Pancreas (tissue), 10 donors: ENCODE data around the gene IFIT1. TPM values are rescaled to one million over a fixed set of nuclear protein-coding genes. Genes with fewer than 3 reads are reported as not detected.
A peak's percentile ranks its signal among the peaks of the same experiment; 100 is the strongest.

Experiments
- ATAC-seq, 4 donors: fragments of 200-7000 bp; cut with Tn5 transposase; one replicate each; pipeline versions ENCODE4 v1.8.0 to v1.9.1; 2020; ENCODE audit warnings: mild to moderate bottlenecking in 4 of 4, moderate library complexity in 4 of 4
- DNase-seq, 6 donors: peaks; one replicate each; pipeline ENCODE4 v3.0.0-alpha.2; 2020
- FAIRE-seq: peaks from 2 replicates; lab custom pipeline; 2012; peaks lifted over from hg19 to GRCh38; lab: Jason Lieb, UNC
- H3K27ac ChIP-seq, 4 donors: fragments of 200-600 bp; sonication (generic); 1 replicate in 3 of 4; 2 replicates in 1 of 4; pipeline versions ENCODE4 v1.5.0 to v1.8.0; 2020
- H3K27me3 ChIP-seq, 4 donors: fragments of 200-600 bp; one replicate each; pipeline ENCODE4 v1.8.0; 2021
- H3K36me3 ChIP-seq, 3 donors: fragments of 200-600 bp; sonication (generic) in 1 of 3; one replicate each; pipeline versions ENCODE4 v1.5.0 to v1.8.0; 2020 to 2021
- H3K4me1 ChIP-seq, 3 donors: fragments of 200-600 bp; one replicate each; pipeline ENCODE4 v1.8.0; 2021
- H3K4me3 ChIP-seq, 4 donors: fragments of 200-600 bp; sonication (generic) in 2 of 4; one replicate each; pipeline versions ENCODE4 v1.5.0 to v1.8.0; 2020 to 2021
- H3K9me3 ChIP-seq, 4 donors: fragments of 200-600 bp; one replicate each; pipeline ENCODE4 v1.8.0; 2021
- WGBS, 2 donors: extraction: QIAGEN DNeasy Blood & Tissue Kit; methylation state at CpG; one replicate each; pipeline ENCODE4 v1.1.7; 2013; 5-methylcytosine and 5-hydroxymethylcytosine counted together
- intact Hi-C, 3 donors: fragments of 100-400 bp; cut with DNase I; formaldehyde crosslinking; loops; one replicate each; pipeline versions ENCODE4 v1.11.1 to v1.14.2; 2022
- polyA plus RNA-seq, 2 donors: library from polyadenylated mRNA; stranded (reverse); fragments of 200-250 nt; gene quantifications; one replicate each; pipeline ENCODE4 v1.2.3, GENCODE V29; 2013
- total RNA-seq, 6 donors: library from RNA; stranded (reverse); fragmentation: NEBNext Ultra II Directional in 4 of 6; extraction: Animal tissue kit (Norgen Biotek cat#: 25700) in 4 of 6; gene quantifications; one replicate each; pipeline versions ENCODE4 v1.2.1 to v1.2.4, GENCODE V29; 2021 to 2023
- TF ChIP-seq, protein P1 (sequence below), 4 donors: fragments of 200-600 bp; sonication (generic) in 3 of 4; IDR thresholded peaks; one replicate each; pipeline versions ENCODE4 v1.5.0 to v1.8.0; 2021; ENCODE audit warnings: antibody characterized with exemption in 4 of 4
- donor health status: healthy with polysubstance abuse.
- donor health status: DM: no; HTN: no; CAD: no; lungs with moderate emphysema.
- donor health status: DM: no; HTN: no; CAD: no.
- donor health status: control.
- donor health status: control.
- donor health status: Bipolar disorder and iron deficiency.
- donor health status: DM: yes; HTN: yes; CAD: no.
- donor health status: DM: no; HTN: no; CAD: no.
- donor health status: DM: no; HTN: no; CAD: no.
- donor health status: DM: yes; HTN: yes; CAD: no.

The IFIT1 gene
- total RNA-seq = 1 to 10 TPM; 2.4 to 9.3 (median 3.8) TPM
- 10 to 100 TPM in 1 of 2 donors, 1 to 10 TPM in 1; 4.0 to 11.4 TPM for polyA plus RNA-seq

- peak within 1 kb of the TSS; percentile 30 to 79 (median 66) for H3K27ac ChIP-seq
- intact Hi-C loops = no loop called here
- peak within 1 kb of the TSS; percentile 20 to 47 (median 25) for H3K4me3 ChIP-seq
- TF ChIP-seq, protein P1, sequence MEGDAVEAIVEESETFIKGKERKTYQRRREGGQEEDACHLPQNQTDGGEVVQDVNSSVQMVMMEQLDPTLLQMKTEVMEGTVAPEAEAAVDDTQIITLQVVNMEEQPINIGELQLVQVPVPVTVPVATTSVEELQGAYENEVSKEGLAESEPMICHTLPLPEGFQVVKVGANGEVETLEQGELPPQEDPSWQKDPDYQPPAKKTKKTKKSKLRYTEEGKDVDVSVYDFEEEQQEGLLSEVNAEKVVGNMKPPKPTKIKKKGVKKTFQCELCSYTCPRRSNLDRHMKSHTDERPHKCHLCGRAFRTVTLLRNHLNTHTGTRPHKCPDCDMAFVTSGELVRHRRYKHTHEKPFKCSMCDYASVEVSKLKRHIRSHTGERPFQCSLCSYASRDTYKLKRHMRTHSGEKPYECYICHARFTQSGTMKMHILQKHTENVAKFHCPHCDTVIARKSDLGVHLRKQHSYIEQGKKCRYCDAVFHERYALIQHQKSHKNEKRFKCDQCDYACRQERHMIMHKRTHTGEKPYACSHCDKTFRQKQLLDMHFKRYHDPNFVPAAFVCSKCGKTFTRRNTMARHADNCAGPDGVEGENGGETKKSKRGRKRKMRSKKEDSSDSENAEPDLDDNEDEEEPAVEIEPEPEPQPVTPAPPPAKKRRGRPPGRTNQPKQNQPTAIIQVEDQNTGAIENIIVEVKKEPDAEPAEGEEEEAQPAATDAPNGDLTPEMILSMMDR (IDR thresholded peaks at IDR 0.05) = no peak
- WGBS, 2 donors = 3 to 4% methylated on average over 8 of the region's 8 CpGs
- ATAC-seq (peak; percentile 92 to 96 (median 96)), DNase-seq (peak in 3 of 6 donors; percentile 38 to 70 (median 60)), FAIRE-seq (peak; percentile 86)
- H3K36me3 ChIP-seq = no peaks in the 10 kb centered on the region
- H3K27me3 ChIP-seq = no peaks in the 10 kb centered on the region
- no peaks in the 10 kb centered on the region for H3K9me3 ChIP-seq
- H3K4me1 ChIP-seq = peaks cover 0 to 18% (median 6%) of the 10 kb centered on the region in 3 donors
Observed at GRCh38 chr10:89391907-89392756, at the start of gene IFIT1. IFIT1 (plus strand) TSS chr10:89392623; CDS start chr10:89392713, 90 bp downstream.

GRCh38 chr10:89343089-89343767, 49.2 kb upstream of the IFIT1 start:
- intact Hi-C loops = no loop called here
- H3K27ac ChIP-seq = no peak overlapping the region
- FAIRE-seq (no peak), DNase-seq (no peak), ATAC-seq (no peak)
- WGBS, 2 donors = 92% methylated on average over 5 of the region's 5 CpGs
- TF ChIP-seq, protein P1 (IDR thresholded peaks at IDR 0.05) = no peak
- H3K36me3 ChIP-seq = peaks cover 0 to 4% (median 0%) of the 10 kb centered on the region in 3 donors
- no peaks in the 10 kb centered on the region for H3K4me1 ChIP-seq
- H3K4me3 ChIP-seq = no peak overlapping the region
- no peaks in the 10 kb centered on the region for H3K27me3 ChIP-seq
- H3K9me3 ChIP-seq = no peaks in the 10 kb centered on the region

GRCh38 chr10:89344156-89344555, 48.3 kb upstream of the IFIT1 start:
- FAIRE-seq = no peak
- no peak for ATAC-seq
- TF ChIP-seq, protein P1 (IDR thresholded peaks at IDR 0.05) = no peak
- no peak overlapping the region for H3K27ac ChIP-seq
- DNase-seq = no peak
- no peaks in the 10 kb centered on the region for H3K9me3 ChIP-seq
- intact Hi-C loops = no loop called here
- H3K36me3 ChIP-seq = peaks cover 0 to 4% (median 0%) of the 10 kb centered on the region in 3 donors
- 51 to 63% methylated on average over 2 of the region's 2 CpGs for WGBS, 2 donors
- H3K4me1 ChIP-seq = no peaks in the 10 kb centered on the region
- no peaks in the 10 kb centered on the region for H3K27me3 ChIP-seq
- no peak overlapping the region for H3K4me3 ChIP-seq

- intact Hi-C loops = no loop called here
- FAIRE-seq = no peak
- Histone ChIP-seq H3K4me1 (no peaks in the 10 kb centered on the region), H3K27ac (no peak overlapping the region), H3K36me3 (no peaks in the 10 kb centered on the region), H3K4me3 (no peak overlapping the region), H3K9me3 (no peaks in the 10 kb centered on the region), H3K27me3 (no peaks in the 10 kb centered on the region)
- TF ChIP-seq, protein P1 (IDR thresholded peaks at IDR 0.05) = no peak
- DNase-seq = no peak
- WGBS, 2 donors = 91 to 92% methylated on average over 4 of the region's 4 CpGs
- no peak for ATAC-seq
Observed at GRCh38 chr10:89345367-89346000, 46.9 kb upstream of the IFIT1 start.
